ENCODE results near the gene PEPD.

PEPD gene

DNA sequence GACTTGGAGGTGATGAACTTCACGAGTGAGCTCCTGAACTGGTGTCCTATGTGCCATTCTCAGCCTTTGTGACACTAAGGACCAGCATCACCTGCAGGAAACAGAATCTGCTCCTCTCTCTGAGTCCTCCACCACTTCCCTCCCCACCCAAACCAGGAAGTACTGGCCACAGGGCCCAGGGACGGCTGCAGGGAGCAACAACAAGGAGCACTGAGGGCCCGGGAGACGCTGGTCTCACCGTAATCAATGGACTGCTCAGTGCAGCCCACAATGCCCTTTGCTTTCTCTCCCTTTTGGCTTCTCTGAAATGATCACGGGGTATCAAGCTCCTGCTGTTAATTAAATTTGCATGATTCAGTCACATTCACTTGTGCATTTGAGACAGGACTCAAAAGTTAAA is 18.6 kb downstream of the PEPD start:
- no peaks in the 10 kb centered on the region for H3K9me3 ChIP-seq (ENCODE audit: low read length)
- H3K4me3 ChIP-seq (ENCODE audit: low read depth in 1 of 2, low read length in 2 of 2): no peak overlapping the region
- no peaks in the 10 kb centered on the region for H3K27me3 ChIP-seq (ENCODE audit: control insufficient read depth in 1 of 2, insufficient read depth in 2 of 2, low read length in 2 of 2)
- peaks cover 14% of the 10 kb centered on the region for H3K36me3 ChIP-seq (ENCODE audit: insufficient read depth, low read length)
- H3K9ac ChIP-seq (ENCODE audit: low read length): no peak overlapping the region
- no peaks in the 10 kb centered on the region for H3K4me1 ChIP-seq (ENCODE audit: insufficient read depth, low read length)
- no peak overlapping the region for H3K27ac ChIP-seq (ENCODE audit: low read depth, low read length)

DNA sequence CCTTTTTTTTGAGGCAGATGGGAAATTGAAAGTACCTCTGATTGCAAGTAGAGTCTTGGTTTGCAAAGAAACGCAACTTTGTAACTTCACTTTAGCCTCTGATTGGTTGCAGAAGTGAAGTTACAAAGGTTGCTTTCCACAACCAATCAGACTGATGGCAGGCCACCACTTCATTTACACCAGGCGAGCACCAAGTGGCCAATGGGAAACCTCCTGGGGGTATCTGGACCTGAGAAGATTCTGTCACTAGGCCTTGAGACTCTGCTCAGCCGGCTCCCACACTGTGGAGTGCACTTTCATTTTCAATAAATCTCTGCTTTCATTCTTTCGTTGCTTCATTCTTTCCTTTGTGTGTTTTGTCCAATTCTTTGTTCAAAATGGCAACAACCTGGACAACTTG is 19.1 kb downstream of the PEPD start:
- no peaks in the 10 kb centered on the region for H3K4me1 ChIP-seq (ENCODE audit: insufficient read depth, low read length)
- H3K27ac ChIP-seq (ENCODE audit: low read depth, low read length): no peak overlapping the region
- H3K4me3 ChIP-seq (ENCODE audit: low read depth in 1 of 2, low read length in 2 of 2): no peak overlapping the region
- H3K36me3 ChIP-seq (ENCODE audit: insufficient read depth, low read length): peaks cover 16% of the 10 kb centered on the region
- H3K9ac ChIP-seq (ENCODE audit: low read length): no peak overlapping the region
- H3K27me3 ChIP-seq (ENCODE audit: control insufficient read depth in 1 of 2, insufficient read depth in 2 of 2, low read length in 2 of 2): no peaks in the 10 kb centered on the region
- no peaks in the 10 kb centered on the region for H3K9me3 ChIP-seq (ENCODE audit: low read length)

DNA sequence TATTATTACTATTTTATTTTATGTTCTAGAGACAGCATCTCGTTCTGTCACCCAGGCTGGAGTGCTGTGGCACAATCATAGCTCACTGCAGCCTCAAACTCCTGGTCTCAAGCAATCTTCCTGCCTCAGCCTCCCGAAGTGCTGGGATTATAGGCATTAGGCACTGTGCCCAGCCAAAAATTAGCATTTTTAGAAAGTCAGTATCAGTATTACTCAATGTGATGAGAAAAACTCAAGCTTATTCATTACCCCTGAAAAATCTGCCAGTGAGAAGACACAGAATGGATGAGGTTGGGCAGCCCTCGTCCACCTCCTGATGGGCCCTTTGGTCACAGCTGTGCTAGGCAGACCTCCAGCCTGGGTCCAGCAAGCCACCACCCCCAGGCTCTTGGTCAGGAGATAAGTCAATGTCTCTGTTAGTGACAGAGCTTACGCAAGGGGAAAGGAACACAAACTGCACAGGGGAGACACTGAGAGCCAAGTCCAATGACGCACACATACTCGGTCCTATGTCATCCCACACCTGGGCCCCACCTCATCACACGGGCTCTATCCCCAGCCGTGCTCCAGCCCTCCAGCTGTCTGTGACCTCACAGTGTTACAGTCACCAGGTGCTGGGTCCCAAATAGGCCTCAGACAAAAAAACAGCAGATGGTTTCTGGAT is 19.8 kb downstream of the PEPD start:
- Histone ChIP-seq H3K4me1 (ENCODE audit: insufficient read depth, low read length) (no peaks in the 10 kb centered on the region), H3K4me3 (ENCODE audit: low read depth in 1 of 2, low read length in 2 of 2) (no peak overlapping the region), H3K9ac (ENCODE audit: low read length) (no peak overlapping the region), H3K9me3 (ENCODE audit: low read length) (no peaks in the 10 kb centered on the region), H3K27ac (ENCODE audit: low read depth, low read length) (no peak overlapping the region), H3K36me3 (ENCODE audit: insufficient read depth, low read length) (peaks cover 16% of the 10 kb centered on the region), H3K27me3 (ENCODE audit: control insufficient read depth in 1 of 2, insufficient read depth in 2 of 2, low read length in 2 of 2) (no peaks in the 10 kb centered on the region)

DNA sequence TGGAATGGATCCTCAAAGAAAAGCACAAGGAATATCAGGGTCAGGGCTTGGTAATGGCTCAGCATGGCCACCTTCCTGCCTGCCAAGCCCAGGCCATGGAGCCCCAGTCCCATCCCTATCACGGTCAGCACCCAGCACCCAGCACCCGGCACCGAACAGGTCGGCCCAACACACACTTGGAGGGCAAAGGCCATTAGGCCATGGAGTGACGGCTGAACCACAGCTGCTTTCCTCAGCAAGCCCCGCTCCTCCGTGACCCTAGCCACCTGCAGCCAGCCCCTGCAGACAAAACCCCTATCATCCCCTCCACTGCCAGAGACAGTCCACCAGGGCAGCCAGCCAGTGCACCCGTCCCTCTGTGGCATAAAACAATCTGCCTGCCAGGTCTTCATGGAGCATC is 20.6 kb downstream of the PEPD start:
- Histone ChIP-seq H3K9ac (ENCODE audit: low read length) (no peak overlapping the region), H3K4me1 (ENCODE audit: insufficient read depth, low read length) (no peaks in the 10 kb centered on the region), H3K27me3 (ENCODE audit: control insufficient read depth in 1 of 2, insufficient read depth in 2 of 2, low read length in 2 of 2) (no peaks in the 10 kb centered on the region), H3K4me3 (ENCODE audit: low read depth in 1 of 2, low read length in 2 of 2) (no peak overlapping the region), H3K9me3 (ENCODE audit: low read length) (no peaks in the 10 kb centered on the region), H3K27ac (ENCODE audit: low read depth, low read length) (no peak overlapping the region), H3K36me3 (ENCODE audit: insufficient read depth, low read length) (peaks cover 16% of the 10 kb centered on the region)

DNA sequence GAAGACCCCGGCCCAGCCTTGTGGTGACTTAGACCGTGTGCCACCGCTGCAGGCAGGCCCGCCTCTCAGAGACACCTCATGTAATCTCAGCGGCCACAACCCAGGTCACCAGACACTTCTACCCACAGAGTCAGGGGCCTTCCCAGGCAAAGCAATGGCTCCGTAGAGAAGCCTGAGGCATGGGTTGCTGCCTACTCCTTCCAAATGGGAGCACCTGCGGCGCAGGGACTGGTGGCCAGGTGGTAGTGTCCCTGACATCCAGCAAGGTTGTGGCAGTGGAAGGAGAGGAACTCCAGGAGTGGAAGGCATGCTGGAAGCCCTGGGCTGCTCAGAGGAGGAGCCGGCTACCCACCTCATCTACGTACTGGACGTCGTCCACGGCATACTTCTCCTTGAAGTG is 21.0 kb downstream of the PEPD start:
- Histone ChIP-seq H3K4me3 (ENCODE audit: low read depth in 1 of 2, low read length in 2 of 2) (no peak overlapping the region), H3K4me1 (ENCODE audit: insufficient read depth, low read length) (no peaks in the 10 kb centered on the region), H3K36me3 (ENCODE audit: insufficient read depth, low read length) (peaks cover 16% of the 10 kb centered on the region), H3K27me3 (ENCODE audit: control insufficient read depth in 1 of 2, insufficient read depth in 2 of 2, low read length in 2 of 2) (no peaks in the 10 kb centered on the region), H3K9ac (ENCODE audit: low read length) (no peak overlapping the region), H3K27ac (ENCODE audit: low read depth, low read length) (no peak overlapping the region), H3K9me3 (ENCODE audit: low read length) (no peaks in the 10 kb centered on the region)

DNA sequence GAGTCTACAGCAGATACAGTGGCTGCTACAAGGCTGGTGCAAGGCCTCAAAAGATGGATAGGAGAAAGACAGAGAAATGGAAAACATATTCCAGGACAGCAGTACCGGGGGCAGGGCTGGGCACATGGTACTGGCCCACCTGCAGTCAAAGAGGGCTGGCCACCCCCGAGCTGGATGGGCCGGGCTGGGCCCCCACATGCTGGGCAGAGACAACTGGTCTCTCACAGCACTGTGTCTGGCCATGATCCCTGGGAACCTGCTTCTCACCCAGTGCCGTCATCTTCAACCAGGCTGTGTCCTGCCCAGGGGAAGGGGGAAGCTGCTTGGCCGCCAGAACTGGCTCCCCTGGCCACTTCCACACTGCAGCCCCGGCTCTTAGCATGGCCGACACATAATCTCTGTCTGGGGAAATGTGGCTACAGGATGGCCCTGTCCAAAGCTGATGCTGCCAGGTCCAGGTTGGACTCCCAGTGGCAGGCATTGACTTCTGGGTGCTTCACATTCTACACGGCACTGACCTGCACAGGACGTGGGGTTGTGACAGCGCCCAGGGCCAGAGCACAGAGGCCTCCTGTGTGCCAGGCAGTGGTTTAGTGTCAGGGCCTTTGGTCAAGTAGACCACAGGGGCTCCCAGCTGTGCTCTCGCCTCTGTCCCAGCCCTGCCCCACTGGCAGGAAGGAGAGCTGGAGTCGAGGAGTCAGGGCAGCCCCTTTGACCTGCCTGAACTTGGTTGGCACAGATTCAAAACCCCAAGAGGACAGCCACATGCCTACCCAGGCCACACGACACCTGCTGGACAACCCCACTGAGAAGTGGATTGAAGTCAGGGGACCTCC is 21.7 kb downstream of the PEPD start:
- Histone ChIP-seq H3K9ac (ENCODE audit: low read length) (no peak overlapping the region), H3K27ac (ENCODE audit: low read depth, low read length) (no peak overlapping the region), H3K9me3 (ENCODE audit: low read length) (no peaks in the 10 kb centered on the region), H3K4me1 (ENCODE audit: insufficient read depth, low read length) (no peaks in the 10 kb centered on the region), H3K36me3 (ENCODE audit: insufficient read depth, low read length) (peaks cover 16% of the 10 kb centered on the region), H3K27me3 (ENCODE audit: control insufficient read depth in 1 of 2, insufficient read depth in 2 of 2, low read length in 2 of 2) (no peaks in the 10 kb centered on the region), H3K4me3 (ENCODE audit: low read depth in 1 of 2, low read length in 2 of 2) (no peak overlapping the region)

DNA sequence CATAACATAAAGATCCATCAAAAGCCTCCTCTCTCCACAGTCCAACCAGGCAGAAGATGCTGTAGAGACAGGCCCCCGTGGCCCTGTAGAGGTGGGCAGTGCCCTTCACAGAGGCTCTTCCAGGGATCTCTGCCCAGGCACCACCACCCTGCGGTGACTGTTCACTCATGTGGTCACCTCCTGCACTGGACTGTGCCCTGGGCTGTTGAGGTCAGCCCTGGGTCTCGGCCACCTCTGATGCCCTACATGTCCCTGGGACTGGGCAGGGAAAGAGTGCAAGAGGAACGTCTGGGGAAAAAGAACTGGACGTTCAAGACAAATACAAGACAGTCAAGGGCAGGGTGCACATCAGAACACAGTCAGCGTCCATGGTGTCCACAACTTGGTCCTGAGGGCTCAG is 22.3 kb downstream of the PEPD start:
- peaks cover 16% of the 10 kb centered on the region for H3K36me3 ChIP-seq (ENCODE audit: insufficient read depth, low read length)
- no peak overlapping the region for H3K9ac ChIP-seq (ENCODE audit: low read length)
- no peaks in the 10 kb centered on the region for H3K9me3 ChIP-seq (ENCODE audit: low read length)
- H3K27me3 ChIP-seq (ENCODE audit: control insufficient read depth in 1 of 2, insufficient read depth in 2 of 2, low read length in 2 of 2): no peaks in the 10 kb centered on the region
- no peaks in the 10 kb centered on the region for H3K4me1 ChIP-seq (ENCODE audit: insufficient read depth, low read length)
- no peak overlapping the region for H3K4me3 ChIP-seq (ENCODE audit: low read depth in 1 of 2, low read length in 2 of 2)
- no peak overlapping the region for H3K27ac ChIP-seq (ENCODE audit: low read depth, low read length)

DNA sequence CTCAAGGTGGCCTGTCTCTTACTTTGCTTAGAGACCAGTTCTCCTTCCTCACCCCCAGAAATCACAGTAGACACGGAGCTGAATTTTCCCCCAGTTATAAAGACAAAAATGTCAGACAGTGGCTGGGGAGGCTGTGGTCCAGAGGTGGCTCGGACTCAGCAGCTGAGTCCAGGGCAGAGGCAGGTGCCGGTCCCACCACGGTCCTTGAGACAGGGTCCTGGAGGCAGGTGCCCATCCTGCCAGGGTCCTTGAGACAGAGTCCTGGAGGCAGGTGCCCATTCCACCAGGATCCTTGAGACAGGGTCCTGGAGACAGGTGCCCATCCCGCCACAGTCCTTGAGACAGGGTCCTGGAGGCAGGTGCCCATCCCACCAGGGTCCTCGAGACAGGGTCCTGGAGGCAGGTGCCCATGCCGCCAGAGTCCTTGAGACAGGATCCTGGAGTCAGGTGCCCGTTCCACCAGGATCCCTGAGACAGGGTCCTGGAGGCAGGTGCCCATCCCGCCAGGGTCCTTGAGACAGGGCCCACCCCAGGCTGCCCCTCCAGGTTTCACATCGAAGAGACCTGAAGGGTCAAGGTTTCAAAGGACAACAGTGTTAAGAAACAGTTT is 23.1 kb downstream of the PEPD start:
- no peak overlapping the region for H3K4me3 ChIP-seq (ENCODE audit: low read depth in 1 of 2, low read length in 2 of 2)
- no peaks in the 10 kb centered on the region for H3K9me3 ChIP-seq (ENCODE audit: low read length)
- no peaks in the 10 kb centered on the region for H3K4me1 ChIP-seq (ENCODE audit: insufficient read depth, low read length)
- H3K9ac ChIP-seq (ENCODE audit: low read length): no peak overlapping the region
- H3K27me3 ChIP-seq (ENCODE audit: control insufficient read depth in 1 of 2, insufficient read depth in 2 of 2, low read length in 2 of 2): no peaks in the 10 kb centered on the region
- no peak overlapping the region for H3K27ac ChIP-seq (ENCODE audit: low read depth, low read length)
- H3K36me3 ChIP-seq (ENCODE audit: insufficient read depth, low read length): peaks cover 16% of the 10 kb centered on the region

DNA sequence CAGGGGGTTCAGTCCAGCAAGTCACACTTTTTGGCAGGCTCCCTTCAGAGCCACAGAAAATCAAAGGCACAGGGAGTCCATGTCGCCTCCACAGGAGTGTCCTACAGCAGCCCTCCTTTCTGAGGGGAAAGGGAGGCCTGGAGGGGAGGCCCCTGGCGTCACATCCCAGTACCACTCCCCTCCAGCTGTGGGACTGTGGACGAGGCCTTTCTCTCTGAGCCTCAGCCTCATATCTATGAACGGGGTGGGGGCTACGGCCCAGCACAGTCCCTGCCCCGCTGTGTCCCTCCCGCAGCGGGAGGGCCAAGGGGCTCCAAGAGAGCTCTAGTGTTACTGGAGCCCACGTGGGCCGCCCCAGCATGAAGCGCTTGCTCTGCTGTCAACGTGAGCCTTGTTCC is 23.8 kb downstream of the PEPD start:
- Histone ChIP-seq H3K9ac (ENCODE audit: low read length) (no peak overlapping the region), H3K36me3 (ENCODE audit: insufficient read depth, low read length) (peaks cover 16% of the 10 kb centered on the region), H3K27me3 (ENCODE audit: control insufficient read depth in 1 of 2, insufficient read depth in 2 of 2, low read length in 2 of 2) (no peaks in the 10 kb centered on the region), H3K4me1 (ENCODE audit: insufficient read depth, low read length) (no peaks in the 10 kb centered on the region), H3K9me3 (ENCODE audit: low read length) (no peaks in the 10 kb centered on the region), H3K4me3 (ENCODE audit: low read depth in 1 of 2, low read length in 2 of 2) (no peak overlapping the region), H3K27ac (ENCODE audit: low read depth, low read length) (no peak overlapping the region)

DNA sequence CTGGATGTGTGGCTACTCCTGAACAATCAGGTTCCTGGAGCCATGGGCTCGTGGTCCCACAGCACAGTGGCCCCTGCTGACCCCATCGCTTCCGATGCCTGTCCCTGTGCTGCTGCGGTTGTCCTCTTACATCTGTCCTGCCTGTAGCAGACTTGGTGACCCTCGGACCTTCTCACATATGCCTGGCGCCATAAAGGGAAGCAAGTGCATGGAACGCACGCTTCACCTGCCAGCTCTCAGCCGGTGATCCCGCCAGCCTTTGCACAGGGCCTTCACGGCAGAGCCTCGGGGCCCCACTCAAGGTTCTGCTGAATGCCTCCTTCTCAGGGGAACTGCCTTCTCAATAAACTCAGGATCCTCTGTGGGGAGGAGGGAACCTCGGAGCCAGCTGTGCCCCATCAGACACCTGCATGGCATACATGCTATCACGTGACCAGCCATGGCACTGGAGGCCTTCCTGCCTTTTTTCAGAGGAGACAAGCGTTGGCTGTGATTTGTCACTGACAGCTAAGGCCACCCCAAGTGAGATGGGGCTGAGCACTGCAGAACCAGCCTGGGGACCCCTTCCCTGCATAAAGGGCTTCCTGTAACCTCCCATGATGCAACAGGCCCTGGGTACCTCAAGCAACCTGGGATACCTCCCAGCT is 24.3 kb downstream of the PEPD start:
- Histone ChIP-seq H3K36me3 (ENCODE audit: insufficient read depth, low read length) (peaks cover 16% of the 10 kb centered on the region), H3K4me3 (ENCODE audit: low read depth in 1 of 2, low read length in 2 of 2) (no peak overlapping the region), H3K27me3 (ENCODE audit: control insufficient read depth in 1 of 2, insufficient read depth in 2 of 2, low read length in 2 of 2) (no peaks in the 10 kb centered on the region), H3K4me1 (ENCODE audit: insufficient read depth, low read length) (no peaks in the 10 kb centered on the region), H3K9me3 (ENCODE audit: low read length) (no peaks in the 10 kb centered on the region), H3K27ac (ENCODE audit: low read depth, low read length) (no peak overlapping the region), H3K9ac (ENCODE audit: low read length) (no peak overlapping the region)

DNA sequence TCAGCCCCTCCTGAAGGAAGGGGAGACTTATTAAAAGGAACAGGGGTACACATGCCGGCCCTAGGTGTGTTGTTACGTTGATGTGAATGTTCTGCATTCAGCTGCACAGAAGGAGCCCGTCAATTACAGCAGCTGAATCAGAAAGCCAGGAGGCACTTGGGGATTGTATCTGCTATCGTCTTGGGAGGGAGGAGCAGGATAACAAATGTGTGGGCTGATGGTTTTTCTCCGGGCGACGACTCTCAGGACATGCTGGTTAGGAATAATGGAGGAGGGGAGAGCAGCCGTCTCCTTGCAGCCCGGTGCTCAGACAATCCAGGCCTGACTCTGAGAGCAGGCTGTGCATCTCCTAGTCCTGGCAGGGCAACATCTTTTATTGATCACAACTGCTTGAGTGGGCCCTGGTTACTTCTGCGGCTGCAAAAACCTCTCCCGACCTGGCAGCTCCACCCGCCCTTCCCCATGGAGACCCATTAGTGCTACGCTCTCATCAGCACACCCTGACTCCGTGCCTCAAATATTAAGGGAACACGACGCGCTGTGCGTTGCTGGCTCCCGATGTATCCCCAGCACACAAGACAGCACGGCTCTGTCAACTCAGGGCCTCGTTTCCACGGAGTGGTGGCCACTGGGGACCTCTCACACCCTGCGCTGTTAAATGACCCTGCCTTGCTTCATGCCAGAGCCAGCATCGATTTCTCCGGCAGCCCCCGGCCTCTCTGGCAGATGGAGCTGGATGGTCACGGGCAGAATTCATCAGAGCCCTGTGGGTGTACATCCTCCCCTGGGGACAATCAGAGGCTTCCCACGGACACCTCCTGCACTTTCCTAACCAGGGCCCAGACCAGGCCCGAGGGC is 25.3 kb downstream of the PEPD start:
- no peak overlapping the region for H3K9ac ChIP-seq (ENCODE audit: low read length)
- no peaks in the 10 kb centered on the region for H3K4me1 ChIP-seq (ENCODE audit: insufficient read depth, low read length)
- H3K27ac ChIP-seq (ENCODE audit: low read depth, low read length): no peak overlapping the region
- H3K4me3 ChIP-seq (ENCODE audit: low read depth in 1 of 2, low read length in 2 of 2): no peak overlapping the region
- no peaks in the 10 kb centered on the region for H3K27me3 ChIP-seq (ENCODE audit: control insufficient read depth in 1 of 2, insufficient read depth in 2 of 2, low read length in 2 of 2)
- no peaks in the 10 kb centered on the region for H3K9me3 ChIP-seq (ENCODE audit: low read length)
- peaks cover 16% of the 10 kb centered on the region for H3K36me3 ChIP-seq (ENCODE audit: insufficient read depth, low read length)

Measured in muscle layer of colon (tissue), 2 donors.